Upper lobe of left lung (tissue), 6 donors: ENCODE data around the gene SEC61A1. TPM values are rescaled to one million over a fixed set of nuclear protein-coding genes. Genes with fewer than 3 reads are reported as not detected.

Source experiments
- ATAC-seq, 2 donors: fragments of 200-7000 bp; cut with Tn5 transposase; one replicate each; pipeline ENCODE4 v1.9.1; 2022; ENCODE audit warnings: mild to moderate bottlenecking in 2 of 2, moderate library complexity in 2 of 2; ENCODE audit not compliant: low FRiP score in 2 of 2
- DNase-seq, 2 donors: peaks; one replicate each; pipeline ENCODE4 v3.0.0-alpha.2; 2019 to 2020
- H3K27ac ChIP-seq, 4 donors: fragments of 200-600 bp; sonication (generic); one replicate each; pipeline ENCODE4 v1.5.1; 2016 to 2019
- H3K27me3 ChIP-seq, 4 donors: fragments of 200-600 bp; sonication (generic); one replicate each; pipeline ENCODE4 v1.5.1; 2017 to 2019
- H3K36me3 ChIP-seq, 4 donors: fragments of 200-600 bp; sonication (generic); one replicate each; pipeline ENCODE4 v1.5.1; 2016 to 2019
- H3K4me1 ChIP-seq, 4 donors: fragments of 200-600 bp; sonication (generic); one replicate each; pipeline ENCODE4 v1.5.1; 2018 to 2019
- H3K4me3 ChIP-seq, 4 donors: fragments of 200-600 bp; sonication (generic); one replicate each; pipeline ENCODE4 v1.5.1; 2017 to 2019; ENCODE audit warnings: mild to moderate bottlenecking in 2 of 4, moderate library complexity in 1 of 4
- H3K9me3 ChIP-seq, 4 donors: fragments of 200-600 bp; sonication (generic); one replicate each; pipeline ENCODE4 v1.5.1; 2018 to 2019
- EP300 ChIP-seq, 4 donors: sonication (generic); formaldehyde crosslinking; IDR thresholded peaks; one replicate each; pipeline ENCODE4 v1.5.1; 2017; ENCODE audit warnings: antibody characterized with exemption in 4 of 4, control low read depth in 2 of 4
- POLR2A ChIP-seq, 4 donors: fragments of 450-650 bp; IDR thresholded peaks; one replicate each; pipeline ENCODE4 v1.5.1; 2016 to 2017; ENCODE audit warnings: antibody characterized with exemption in 4 of 4, mild to moderate bottlenecking in 2 of 4
- POLR2AphosphoS5 ChIP-seq, 2 donors: sonication (generic); formaldehyde crosslinking; IDR thresholded peaks; one replicate each; pipeline ENCODE4 v1.5.1; 2017; ENCODE audit warnings: antibody characterized with exemption in 2 of 2
- WGBS, 2 donors: methylation state at CpG; one replicate each; pipeline ENCODE4 v1.1.5; 2017 to 2018; 5-methylcytosine and 5-hydroxymethylcytosine counted together
- total RNA-seq, 6 donors: library from RNA; depleted of rRNA in 4 of 6; stranded (reverse); fragments of >200 nt in 4 of 6; gene quantifications; one replicate each; pipeline versions ENCODE4 v1.1.0 to v1.2.1, GENCODE V29; 2016 to 2021
- TF ChIP-seq, protein P1 (sequence below), 6 experiments: fragments of 450-650 bp in 4 of 6; fragments of 200-600 bp in 2 of 6; sonication (generic) in 2 of 6; IDR thresholded peaks; one replicate each; pipeline ENCODE4 v1.5.1; 2016 to 2019; ENCODE audit warnings: antibody characterized with exemption in 6 of 6
- donor health status: DM: no; HTN: no; CAD: no; lungs with moderate emphysema.
- donor health status: DM: no; HTN: yes; CAD: no; lungs with severe emphysema.

Gene SEC61A1
- total RNA-seq, 6 donors from 2014 or later = 80.7 to 193 (median 164) TPM

GRCh38 chr3:128091586-128091985, 39.3 kb downstream of the SEC61A1 start:
- TF ChIP-seq POLR2AphosphoS5 (IDR thresholded peaks at IDR 0.05) (no peak), EP300 (IDR thresholded peaks at IDR 0.05) (no peak), POLR2A (IDR thresholded peaks at IDR 0.05) (no peak)
- TF ChIP-seq, protein P1, sequence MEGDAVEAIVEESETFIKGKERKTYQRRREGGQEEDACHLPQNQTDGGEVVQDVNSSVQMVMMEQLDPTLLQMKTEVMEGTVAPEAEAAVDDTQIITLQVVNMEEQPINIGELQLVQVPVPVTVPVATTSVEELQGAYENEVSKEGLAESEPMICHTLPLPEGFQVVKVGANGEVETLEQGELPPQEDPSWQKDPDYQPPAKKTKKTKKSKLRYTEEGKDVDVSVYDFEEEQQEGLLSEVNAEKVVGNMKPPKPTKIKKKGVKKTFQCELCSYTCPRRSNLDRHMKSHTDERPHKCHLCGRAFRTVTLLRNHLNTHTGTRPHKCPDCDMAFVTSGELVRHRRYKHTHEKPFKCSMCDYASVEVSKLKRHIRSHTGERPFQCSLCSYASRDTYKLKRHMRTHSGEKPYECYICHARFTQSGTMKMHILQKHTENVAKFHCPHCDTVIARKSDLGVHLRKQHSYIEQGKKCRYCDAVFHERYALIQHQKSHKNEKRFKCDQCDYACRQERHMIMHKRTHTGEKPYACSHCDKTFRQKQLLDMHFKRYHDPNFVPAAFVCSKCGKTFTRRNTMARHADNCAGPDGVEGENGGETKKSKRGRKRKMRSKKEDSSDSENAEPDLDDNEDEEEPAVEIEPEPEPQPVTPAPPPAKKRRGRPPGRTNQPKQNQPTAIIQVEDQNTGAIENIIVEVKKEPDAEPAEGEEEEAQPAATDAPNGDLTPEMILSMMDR (IDR thresholded peaks at IDR 0.05) = no peak
- Histone ChIP-seq H3K4me3 (no peak overlapping the region), H3K36me3 (peaks cover 0 to 43% (median 10%) of the 10 kb centered on the region in 4 donors), H3K27me3 (no peaks in the 10 kb centered on the region), H3K4me1 (no peaks in the 10 kb centered on the region), H3K27ac (no peak overlapping the region), H3K9me3 (no peaks in the 10 kb centered on the region)
- ATAC-seq (no peak), DNase-seq (no peak)
- 86 to 97% methylated on average over 2 of the region's 2 CpGs for WGBS, 2 donors

- DNase-seq (no peak), ATAC-seq (no peak)
- Histone ChIP-seq H3K9me3 (no peaks in the 10 kb centered on the region), H3K27ac (no peak overlapping the region), H3K36me3 (peaks cover 0 to 62% (median 26%) of the 10 kb centered on the region in 4 donors), H3K4me1 (peaks cover 0 to 6% (median 0%) of the 10 kb centered on the region in 4 donors), H3K27me3 (no peaks in the 10 kb centered on the region), H3K4me3 (no peak overlapping the region)
- WGBS, 2 donors = 86% methylated on average over 13 of the region's 13 CpGs
- TF ChIP-seq, protein P1 (IDR thresholded peaks at IDR 0.05) = no peak
- TF ChIP-seq POLR2A (IDR thresholded peaks at IDR 0.05) (no peak), POLR2AphosphoS5 (IDR thresholded peaks at IDR 0.05) (no peak), EP300 (IDR thresholded peaks at IDR 0.05) (no peak)
Measured at GRCh38 chr3:128094295-128095151, 42.3 kb downstream of the SEC61A1 start.

GRCh38 chr3:128095222-128095703, 43.0 kb downstream of the SEC61A1 start:
- Histone ChIP-seq H3K4me3 (no peak overlapping the region), H3K27me3 (no peaks in the 10 kb centered on the region), H3K36me3 (peaks cover 0 to 68% (median 33%) of the 10 kb centered on the region in 4 donors), H3K27ac (no peak overlapping the region), H3K9me3 (no peaks in the 10 kb centered on the region), H3K4me1 (peaks cover 0 to 6% (median 0%) of the 10 kb centered on the region in 4 donors)
- 85 to 92% methylated on average over 5 to 6 of the region's 6 CpGs for WGBS, 2 donors
- ATAC-seq (peak; percentile 91 to 92), DNase-seq (peak in 1 of 2 donors; percentile 77)
- TF ChIP-seq, protein P1 (IDR thresholded peaks at IDR 0.05) = peak; percentile 70 to 90 (median 82)
- no peak for TF ChIP-seq POLR2A (IDR thresholded peaks at IDR 0.05)

- H3K27ac ChIP-seq = no peak overlapping the region
- H3K4me1 ChIP-seq = peaks cover 0 to 6% (median 0%) of the 10 kb centered on the region in 4 donors
- H3K4me3 ChIP-seq = no peak overlapping the region
- DNase-seq (no peak), ATAC-seq (peak in 1 of 2 donors; percentile 20)
- H3K27me3 ChIP-seq = no peaks in the 10 kb centered on the region
- H3K9me3 ChIP-seq = no peaks in the 10 kb centered on the region
- H3K36me3 ChIP-seq = peaks cover 0 to 85% (median 39%) of the 10 kb centered on the region in 4 donors
- WGBS, 2 donors = 68 to 78% methylated on average over 6 of the region's 6 CpGs
- TF ChIP-seq, protein P1 (IDR thresholded peaks at IDR 0.05) = no peak
- TF ChIP-seq POLR2AphosphoS5 (IDR thresholded peaks at IDR 0.05) = no peak
- TF ChIP-seq EP300 (IDR thresholded peaks at IDR 0.05) = no peak
- TF ChIP-seq POLR2A (IDR thresholded peaks at IDR 0.05) = no peak
Measured at GRCh38 chr3:128098234-128098633, 46.0 kb downstream of the SEC61A1 start.
